ENCODE results near the gene LARGE1. TPM values are rescaled to one million over a fixed set of nuclear protein-coding genes. Genes with fewer than 3 reads are reported as not detected.

The LARGE1 gene
- total RNA-seq, 1 donor from 2014 or later: 2.4 TPM

DNA sequence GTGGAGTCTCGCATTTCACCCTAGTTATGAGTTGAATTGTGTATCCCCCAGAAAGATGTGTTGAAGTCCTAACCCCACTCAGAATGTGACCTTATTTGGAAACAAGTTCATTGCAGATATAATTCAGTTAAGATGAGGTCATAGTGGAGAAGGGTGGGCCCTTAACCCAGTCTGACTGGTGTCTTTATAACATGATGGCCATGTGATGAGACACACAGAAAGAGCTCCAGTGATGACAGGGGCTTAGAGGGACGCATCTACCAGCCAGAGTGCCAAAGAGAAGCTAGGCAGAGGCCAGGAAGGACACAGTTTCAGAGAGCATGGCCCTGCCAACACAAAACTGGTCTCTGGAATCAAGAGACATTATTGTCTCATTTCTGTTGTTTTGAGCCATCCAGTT, 50.3 kb downstream of the LARGE1 start:
- DNase-seq (ENCODE audit: low read depth) (no peak), FAIRE-seq (no peak)
- H3K27me3 ChIP-seq (ENCODE audit: control insufficient read depth, insufficient read depth, low read length): no peaks in the 10 kb centered on the region
- no peak overlapping the region for H3K4me3 ChIP-seq (ENCODE audit: low read depth, low read length)
- H3K36me3 ChIP-seq (ENCODE audit: control insufficient read depth, insufficient read depth, low read length): no peaks in the 10 kb centered on the region
- TF ChIP-seq, protein P1, sequence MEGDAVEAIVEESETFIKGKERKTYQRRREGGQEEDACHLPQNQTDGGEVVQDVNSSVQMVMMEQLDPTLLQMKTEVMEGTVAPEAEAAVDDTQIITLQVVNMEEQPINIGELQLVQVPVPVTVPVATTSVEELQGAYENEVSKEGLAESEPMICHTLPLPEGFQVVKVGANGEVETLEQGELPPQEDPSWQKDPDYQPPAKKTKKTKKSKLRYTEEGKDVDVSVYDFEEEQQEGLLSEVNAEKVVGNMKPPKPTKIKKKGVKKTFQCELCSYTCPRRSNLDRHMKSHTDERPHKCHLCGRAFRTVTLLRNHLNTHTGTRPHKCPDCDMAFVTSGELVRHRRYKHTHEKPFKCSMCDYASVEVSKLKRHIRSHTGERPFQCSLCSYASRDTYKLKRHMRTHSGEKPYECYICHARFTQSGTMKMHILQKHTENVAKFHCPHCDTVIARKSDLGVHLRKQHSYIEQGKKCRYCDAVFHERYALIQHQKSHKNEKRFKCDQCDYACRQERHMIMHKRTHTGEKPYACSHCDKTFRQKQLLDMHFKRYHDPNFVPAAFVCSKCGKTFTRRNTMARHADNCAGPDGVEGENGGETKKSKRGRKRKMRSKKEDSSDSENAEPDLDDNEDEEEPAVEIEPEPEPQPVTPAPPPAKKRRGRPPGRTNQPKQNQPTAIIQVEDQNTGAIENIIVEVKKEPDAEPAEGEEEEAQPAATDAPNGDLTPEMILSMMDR (IDR thresholded peaks at IDR 0.05; ENCODE audit: insufficient read depth, low read length, severe bottlenecking): no peak

DNA sequence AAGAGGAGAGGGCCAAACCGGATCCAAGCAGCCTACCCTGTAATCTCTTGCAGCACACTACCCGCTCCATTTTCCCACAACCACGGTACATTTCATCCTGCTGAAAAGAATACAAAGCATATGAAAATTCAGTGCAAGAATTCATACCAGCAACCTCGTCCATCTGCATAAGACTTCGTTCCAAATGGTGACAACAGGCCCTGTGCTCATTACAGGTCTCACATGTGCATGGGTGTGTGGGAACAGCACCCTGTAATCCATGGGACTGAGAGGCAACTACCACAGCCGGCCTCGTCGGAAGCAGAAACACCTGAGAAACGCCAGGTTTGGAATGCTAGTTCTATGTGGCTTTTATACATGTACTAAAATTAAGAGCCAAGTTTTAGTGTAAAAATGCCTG, 52.3 kb downstream of the LARGE1 start:
- Histone ChIP-seq H3K36me3 (ENCODE audit: control insufficient read depth, insufficient read depth, low read length) (no peaks in the 10 kb centered on the region), H3K4me3 (ENCODE audit: low read depth, low read length) (no peak overlapping the region), H3K27me3 (ENCODE audit: control insufficient read depth, insufficient read depth, low read length) (no peaks in the 10 kb centered on the region)
- TF ChIP-seq, protein P1 (IDR thresholded peaks at IDR 0.05; ENCODE audit: insufficient read depth, low read length, severe bottlenecking): no peak
- no peak for DNase-seq (ENCODE audit: low read depth)
- FAIRE-seq: no peak

DNA sequence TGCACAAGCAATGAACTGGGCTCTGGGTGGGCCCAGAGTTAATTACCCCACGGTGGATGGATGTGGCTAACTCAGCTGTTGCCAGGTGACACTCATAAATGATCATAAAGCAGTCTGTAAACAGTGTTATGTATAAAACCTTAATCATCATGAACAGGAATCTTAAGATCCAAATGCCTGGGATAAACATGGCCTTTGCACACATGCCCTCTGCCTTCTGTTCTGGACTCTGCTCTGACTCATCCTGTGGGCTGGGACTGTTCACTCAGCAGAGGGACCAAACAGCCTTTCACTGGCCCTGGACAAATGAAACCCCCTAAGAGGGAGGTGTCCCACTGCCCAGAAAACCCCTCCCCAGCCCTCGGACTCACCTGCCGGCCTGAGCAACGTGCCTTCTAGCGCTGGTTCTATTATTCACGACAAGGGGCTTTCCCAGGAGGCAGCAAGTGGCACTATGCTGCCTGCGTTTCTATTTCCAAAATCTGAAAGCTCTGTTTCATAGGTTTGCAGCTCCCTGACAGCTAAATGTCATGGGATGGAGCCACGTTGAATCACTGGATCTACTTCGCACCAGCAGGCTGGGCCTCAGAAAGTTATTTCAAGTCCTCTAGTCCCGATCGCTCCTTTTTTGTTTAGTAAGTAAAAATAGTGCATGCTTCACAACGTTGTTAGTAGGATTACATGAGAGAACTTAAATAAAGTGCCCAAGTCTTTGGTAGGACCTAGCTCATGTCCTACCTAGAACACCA, 53.0 kb downstream of the LARGE1 start:
- no peak for FAIRE-seq

DNA sequence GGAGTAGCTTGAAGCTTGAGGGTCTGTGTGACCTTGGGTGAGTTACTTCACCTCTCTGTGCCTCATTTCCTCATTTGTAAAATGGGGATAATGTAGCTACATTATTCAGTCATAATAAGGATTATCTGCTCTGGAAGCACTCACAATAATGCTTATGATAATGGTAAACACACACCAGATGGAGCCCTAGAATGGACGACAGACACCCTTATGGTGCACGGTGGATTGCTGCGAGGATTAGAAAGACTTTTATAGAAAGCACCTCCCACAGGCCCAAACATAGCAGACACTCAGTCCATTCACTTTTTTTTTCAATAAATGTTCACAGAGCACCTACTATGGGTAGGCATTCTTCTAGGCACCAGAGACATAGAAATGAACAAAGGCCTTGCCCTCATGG, 53.8 kb downstream of the LARGE1 start:
- no peak for DNase-seq (ENCODE audit: low read depth)
- Histone ChIP-seq H3K36me3 (ENCODE audit: control insufficient read depth, insufficient read depth, low read length) (no peaks in the 10 kb centered on the region), H3K4me3 (ENCODE audit: low read depth, low read length) (no peak overlapping the region), H3K27me3 (ENCODE audit: control insufficient read depth, insufficient read depth, low read length) (no peaks in the 10 kb centered on the region)
- TF ChIP-seq, protein P1 (IDR thresholded peaks at IDR 0.05; ENCODE audit: insufficient read depth, low read length, severe bottlenecking): no peak
- FAIRE-seq: no peak

More for the DNA sequence above, 53.0 kb downstream of the LARGE1 start:
- H3K27me3 ChIP-seq (ENCODE audit: control insufficient read depth, insufficient read depth, low read length): no peaks in the 10 kb centered on the region
- no peak overlapping the region for H3K4me3 ChIP-seq (ENCODE audit: low read depth, low read length)
- TF ChIP-seq, protein P1 (IDR thresholded peaks at IDR 0.05; ENCODE audit: insufficient read depth, low read length, severe bottlenecking): no peak
- DNase-seq (ENCODE audit: low read depth): no peak
- no peaks in the 10 kb centered on the region for H3K36me3 ChIP-seq (ENCODE audit: control insufficient read depth, insufficient read depth, low read length)

DNA sequence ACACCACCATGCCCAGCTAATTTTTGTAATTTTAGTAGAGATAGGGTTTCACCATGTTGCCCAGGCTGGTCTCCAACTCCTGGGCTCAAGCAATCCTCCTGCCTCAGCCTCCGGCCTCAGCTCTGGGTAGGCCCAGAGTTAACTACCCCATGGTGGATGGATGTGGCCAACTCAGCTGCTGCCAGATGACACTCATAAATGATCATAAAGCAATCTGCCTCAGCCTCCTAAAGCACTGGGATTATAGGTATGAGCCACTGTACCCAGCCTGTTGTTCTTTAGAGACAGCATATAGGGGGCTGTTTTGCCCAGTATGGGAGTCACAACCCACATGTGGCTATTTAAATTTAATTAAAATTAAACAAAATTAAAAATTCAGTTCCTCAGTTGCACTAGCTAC, 54.3 kb downstream of the LARGE1 start:
- DNase-seq (ENCODE audit: low read depth) (no peak), FAIRE-seq (no peak)
- no peak overlapping the region for H3K4me3 ChIP-seq (ENCODE audit: low read depth, low read length)
- TF ChIP-seq, protein P1 (IDR thresholded peaks at IDR 0.05; ENCODE audit: insufficient read depth, low read length, severe bottlenecking): no peak
- H3K27me3 ChIP-seq (ENCODE audit: control insufficient read depth, insufficient read depth, low read length): no peaks in the 10 kb centered on the region
- H3K36me3 ChIP-seq (ENCODE audit: control insufficient read depth, insufficient read depth, low read length): no peaks in the 10 kb centered on the region

DNA sequence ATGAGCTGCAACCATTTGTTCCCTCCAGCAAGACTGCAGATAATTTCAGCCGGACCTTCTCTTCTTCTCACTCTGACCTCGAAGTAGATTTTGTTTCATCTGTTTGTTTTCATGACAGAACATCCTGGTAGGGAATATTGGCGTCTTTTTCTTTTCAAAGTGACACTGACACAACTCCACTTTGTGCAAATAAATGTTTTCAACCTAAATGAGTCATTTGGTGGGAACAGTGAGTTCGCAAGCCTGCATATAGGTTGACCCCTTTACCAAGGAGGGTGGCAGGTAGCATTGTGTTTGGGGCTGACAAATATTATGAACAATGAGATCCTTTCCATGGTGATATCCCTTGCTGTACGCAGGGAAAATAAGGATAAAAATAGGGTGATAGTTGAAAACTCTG, 55.0 kb downstream of the LARGE1 start:
- Histone ChIP-seq H3K27me3 (ENCODE audit: control insufficient read depth, insufficient read depth, low read length) (no peaks in the 10 kb centered on the region), H3K4me3 (ENCODE audit: low read depth, low read length) (no peak overlapping the region), H3K36me3 (ENCODE audit: control insufficient read depth, insufficient read depth, low read length) (no peaks in the 10 kb centered on the region)
- DNase-seq (ENCODE audit: low read depth) (no peak), FAIRE-seq (no peak)
- TF ChIP-seq, protein P1 (IDR thresholded peaks at IDR 0.05; ENCODE audit: insufficient read depth, low read length, severe bottlenecking): no peak
